ENCODE results near the gene ADRM1.

- TF ChIP-seq, protein P1, sequence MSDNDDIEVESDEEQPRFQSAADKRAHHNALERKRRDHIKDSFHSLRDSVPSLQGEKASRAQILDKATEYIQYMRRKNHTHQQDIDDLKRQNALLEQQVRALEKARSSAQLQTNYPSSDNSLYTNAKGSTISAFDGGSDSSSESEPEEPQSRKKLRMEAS (IDR thresholded peaks at IDR 0.05) = no peak
- TF ChIP-seq CREB1 (IDR thresholded peaks at IDR 0.05; ENCODE audit: low read depth) (no peak), FOXM1 (IDR thresholded peaks at IDR 0.05; ENCODE audit: borderline replicate concordance, low read depth) (no peak), CEBPB (IDR thresholded peaks at IDR 0.05) (no peak), TAF1 (IDR thresholded peaks at IDR 0.05; ENCODE audit: low read depth) (no peak), EGR1 (IDR thresholded peaks at IDR 0.05) (no peak), RAD21 (IDR thresholded peaks at IDR 0.05; ENCODE audit: low read depth) (no peak), EP300 (IDR thresholded peaks at IDR 0.05; ENCODE audit: borderline replicate concordance) (no peak), TCF12 (IDR thresholded peaks at IDR 0.05; ENCODE audit: low read depth) (no peak), NFIC (IDR thresholded peaks at IDR 0.05) (no peak), TEAD4 (IDR thresholded peaks at IDR 0.05) (no peak)
- TF ChIP-seq, protein P2, sequence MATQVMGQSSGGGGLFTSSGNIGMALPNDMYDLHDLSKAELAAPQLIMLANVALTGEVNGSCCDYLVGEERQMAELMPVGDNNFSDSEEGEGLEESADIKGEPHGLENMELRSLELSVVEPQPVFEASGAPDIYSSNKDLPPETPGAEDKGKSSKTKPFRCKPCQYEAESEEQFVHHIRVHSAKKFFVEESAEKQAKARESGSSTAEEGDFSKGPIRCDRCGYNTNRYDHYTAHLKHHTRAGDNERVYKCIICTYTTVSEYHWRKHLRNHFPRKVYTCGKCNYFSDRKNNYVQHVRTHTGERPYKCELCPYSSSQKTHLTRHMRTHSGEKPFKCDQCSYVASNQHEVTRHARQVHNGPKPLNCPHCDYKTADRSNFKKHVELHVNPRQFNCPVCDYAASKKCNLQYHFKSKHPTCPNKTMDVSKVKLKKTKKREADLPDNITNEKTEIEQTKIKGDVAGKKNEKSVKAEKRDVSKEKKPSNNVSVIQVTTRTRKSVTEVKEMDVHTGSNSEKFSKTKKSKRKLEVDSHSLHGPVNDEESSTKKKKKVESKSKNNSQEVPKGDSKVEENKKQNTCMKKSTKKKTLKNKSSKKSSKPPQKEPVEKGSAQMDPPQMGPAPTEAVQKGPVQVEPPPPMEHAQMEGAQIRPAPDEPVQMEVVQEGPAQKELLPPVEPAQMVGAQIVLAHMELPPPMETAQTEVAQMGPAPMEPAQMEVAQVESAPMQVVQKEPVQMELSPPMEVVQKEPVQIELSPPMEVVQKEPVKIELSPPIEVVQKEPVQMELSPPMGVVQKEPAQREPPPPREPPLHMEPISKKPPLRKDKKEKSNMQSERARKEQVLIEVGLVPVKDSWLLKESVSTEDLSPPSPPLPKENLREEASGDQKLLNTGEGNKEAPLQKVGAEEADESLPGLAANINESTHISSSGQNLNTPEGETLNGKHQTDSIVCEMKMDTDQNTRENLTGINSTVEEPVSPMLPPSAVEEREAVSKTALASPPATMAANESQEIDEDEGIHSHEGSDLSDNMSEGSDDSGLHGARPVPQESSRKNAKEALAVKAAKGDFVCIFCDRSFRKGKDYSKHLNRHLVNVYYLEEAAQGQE (IDR thresholded peaks at IDR 0.05; ENCODE audit: low read depth) = no peak
- TF ChIP-seq, protein P3, sequence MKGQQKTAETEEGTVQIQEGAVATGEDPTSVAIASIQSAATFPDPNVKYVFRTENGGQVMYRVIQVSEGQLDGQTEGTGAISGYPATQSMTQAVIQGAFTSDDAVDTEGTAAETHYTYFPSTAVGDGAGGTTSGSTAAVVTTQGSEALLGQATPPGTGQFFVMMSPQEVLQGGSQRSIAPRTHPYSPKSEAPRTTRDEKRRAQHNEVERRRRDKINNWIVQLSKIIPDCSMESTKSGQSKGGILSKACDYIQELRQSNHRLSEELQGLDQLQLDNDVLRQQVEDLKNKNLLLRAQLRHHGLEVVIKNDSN (IDR thresholded peaks at IDR 0.05) = no peak
These were observed 13.8 kb downstream of the ADRM1 start for GRCh38 chr20:62316331-62317166.
